K562 (cell line): ENCODE results near the gene HMCN1. TPM values are rescaled to one million over a fixed set of nuclear protein-coding genes. Genes with fewer than 3 reads are reported as not detected.

Experiments used
- ATAC-seq: fragments of 200-7000 bp; cut with Tn5 transposase; 3 replicates; pipeline ENCODE4 v1.9.1; 2020; ENCODE audit warnings: moderate library complexity
- BruUV-seq: library from RNA; stranded (reverse); fragments of 400-500 nt; replicated peaks from 2 replicates; lab custom pipeline; 2021; lab: Mats Ljungman, UMichigan
- CTCF ChIA-PET: fragments of 300-600 bp; formaldehyde crosslinking; extraction: SDS; loops from one replicate; lab custom pipeline; 2021; ENCODE audit warnings: low intra/inter-chr PET ratio; lab: Yijun Ruan, JAX
- POLR2A ChIA-PET: fragments of 300-600, 350-650 bp; sonication (Branson Sonifier 250); formaldehyde crosslinking; extraction: SDS; loops from one replicate; lab custom pipeline; 2021; ENCODE audit warnings: antibody characterized with exemption, inconsistent platforms; lab: Yijun Ruan, JAX
- DNase-seq, 4 experiments: peaks; one replicate each; pipeline versions ENCODE4 v3.0.0 to v3.0.0-alpha.2; 2011 to 2018; ENCODE audit warnings: low spot score in 3 of 4, mixed read lengths in 3 of 4; ENCODE audit errors: extremely low read depth in 1 of 4
- FAIRE-seq: peaks from 2 replicates; lab custom pipeline; 2011; peaks lifted over from hg19 to GRCh38; lab: Jason Lieb, UNC
- H2AFZ ChIP-seq: 2 replicates; pipeline ENCODE4 v1.6.0; 2011; ENCODE audit warnings: low read depth, low read length, control low read depth, inconsistent platforms
- H3K27ac ChIP-seq: fragments of 200-600 bp; 3 replicates; pipeline ENCODE4 v1.8.0; 2011; ENCODE audit warnings: low read depth, mild to moderate bottlenecking, control low read depth, inconsistent platforms, low read length, moderate library complexity, mixed read lengths; ENCODE audit errors: extremely low read depth
- H3K27me3 ChIP-seq, 2 experiments: fragments of 300-600 bp in 1 of 2; 2 replicates in 1 of 2; 3 replicates in 1 of 2; pipeline versions ENCODE4 v1.6.0 to v1.8.0; 2011; ENCODE audit warnings: inconsistent platforms in 2 of 2, low read length in 2 of 2, mild to moderate bottlenecking in 1 of 2, mixed read lengths in 1 of 2, moderate library complexity in 1 of 2; ENCODE audit not compliant: control insufficient read depth in 2 of 2, insufficient read depth in 2 of 2
- H3K36me3 ChIP-seq: fragments of 300-600 bp; 3 replicates; pipeline ENCODE4 v1.8.0; 2011; ENCODE audit warnings: mild to moderate bottlenecking, low read length, inconsistent platforms; ENCODE audit not compliant: control insufficient read depth, insufficient read depth
- H3K4me1 ChIP-seq, 2 experiments: fragments of 200-600 bp in 1 of 2; replicated peaks in 1 of 2; 2 replicates in 1 of 2; 3 replicates in 1 of 2; pipeline versions ENCODE4 v1.5.1 to v1.8.0; 2011; ENCODE audit warnings: inconsistent platforms in 2 of 2, low read length in 2 of 2, mild to moderate bottlenecking in 1 of 2, mixed read lengths in 1 of 2, moderate library complexity in 1 of 2; ENCODE audit not compliant: control insufficient read depth in 2 of 2, insufficient read depth in 2 of 2
- H3K4me2 ChIP-seq: 2 replicates; pipeline ENCODE4 v1.6.1; 2011; ENCODE audit warnings: low read length, control low read depth, inconsistent platforms, mixed read lengths; ENCODE audit not compliant: insufficient read depth
- H3K4me3 ChIP-seq: fragments of 200-600 bp; sonication (generic), shearing (Covaris generic); 2 replicates; pipeline ENCODE4 v1.5.1; 2016; ENCODE audit warnings: control low read depth, inconsistent platforms
- H3K79me2 ChIP-seq: fragments of 200-600 bp; 3 replicates; pipeline ENCODE4 v1.8.0; 2011; ENCODE audit warnings: low read length, inconsistent platforms; ENCODE audit not compliant: control insufficient read depth, insufficient read depth
- H3K9ac ChIP-seq, 2 experiments: 2 replicates each; pipeline versions ENCODE4 v1.6.0 to v1.6.1; 2011; ENCODE audit warnings: low read depth in 2 of 2, low read length in 2 of 2, control low read depth in 1 of 2, inconsistent platforms in 1 of 2, mild to moderate bottlenecking in 1 of 2, mixed read lengths in 1 of 2; ENCODE audit not compliant: insufficient read depth in 1 of 2
- H3K9me1 ChIP-seq: one replicate; pipeline ENCODE4 v1.6.0; 2011; ENCODE audit warnings: inconsistent platforms, mild to moderate bottlenecking, low read length, moderate library complexity; ENCODE audit not compliant: control insufficient read depth, insufficient read depth
- H3K9me3 ChIP-seq: replicated peaks from 2 replicates; pipeline ENCODE4 v1.5.1; 2011; ENCODE audit warnings: low read depth, low read length, inconsistent platforms; ENCODE audit not compliant: control insufficient read depth, insufficient read depth
- H4K20me1 ChIP-seq: replicated peaks from 2 replicates; pipeline ENCODE4 v1.6.1; 2011; ENCODE audit warnings: low read length, inconsistent platforms, mixed read lengths; ENCODE audit not compliant: control insufficient read depth, insufficient read depth
- BRD4 ChIP-seq: fragments of 200-600 bp; sonication (generic); IDR thresholded peaks from 2 replicates; pipeline ENCODE4 v1.6.1; 2017; ENCODE audit warnings: inconsistent platforms
- GATAD2A ChIP-seq: fragments of 450-650 bp; IDR thresholded peaks from 2 replicates; pipeline ENCODE4 v1.6.1; 2017
- ILK ChIP-seq: fragments of 450-650 bp; IDR thresholded peaks from 2 replicates; pipeline ENCODE4 v1.6.1; 2016; ENCODE audit warnings: missing genetic modification characterization, low read depth, mild to moderate bottlenecking, missing compliant biosample characterization, moderate library complexity, borderline replicate concordance
- KLF6 ChIP-seq: fragments of 250-450 bp; sonication (Bioruptor Pico); IDR thresholded peaks from 2 replicates; pipeline ENCODE4 v1.4.0; 2020; ENCODE audit warnings: mild to moderate bottlenecking, moderate library complexity, borderline replicate concordance
- MGA ChIP-seq: fragments of 450-650 bp; IDR thresholded peaks from 2 replicates; pipeline ENCODE4 v1.6.1; 2016; ENCODE audit warnings: mild to moderate bottlenecking, moderate library complexity
- MYNN ChIP-seq, 2 experiments: sonication (generic); formaldehyde crosslinking in 1 of 2; IDR thresholded peaks; 2 replicates each; pipeline versions ENCODE4 v1.5.0 to v1.6.1; 2016 to 2020; ENCODE audit warnings: antibody characterized with exemption in 1 of 2, missing genetic modification reagents in 1 of 2
- PHB ChIP-seq: fragments of 250-450 bp; sonication (Bioruptor Pico); IDR thresholded peaks from 2 replicates; pipeline ENCODE4 v1.5.0; 2021
- SREBF1 ChIP-seq: fragments of 150-350 bp; IDR thresholded peaks from 2 replicates; pipeline ENCODE4 v1.6.1; 2014; ENCODE audit warnings: antibody characterized with exemption, low read depth, low read length, borderline replicate concordance
- TBL1XR1 ChIP-seq, 2 experiments: IDR thresholded peaks; 2 replicates each; pipeline ENCODE4 v1.6.1; 2012; ENCODE audit warnings: improper control_type of control experiment in 2 of 2, low read length in 2 of 2, mild to moderate bottlenecking in 1 of 2
- ZFP36 ChIP-seq: fragments of 150-350 bp; IDR thresholded peaks from 2 replicates; pipeline ENCODE4 v1.6.1; 2018; ENCODE audit warnings: low read length, low read depth; ENCODE audit not compliant: partially characterized antibody
- ZNF280A ChIP-seq: fragments of 450-650 bp; IDR thresholded peaks from 2 replicates; pipeline ENCODE4 v1.6.1; 2018; ENCODE audit warnings: mild to moderate bottlenecking, low read depth; ENCODE audit not compliant: partially characterized antibody
- WGBS: fragments of 100-300 bp; shearing (Covaris generic); methylation state at CpG from one replicate; pipeline ENCODE4 v1.1.6; 2016; ENCODE audit warnings: low coverage, mixed read lengths; ENCODE audit not compliant: insufficient coverage; ENCODE audit errors: missing lambda C conversion rate; 5-methylcytosine and 5-hydroxymethylcytosine counted together
- in situ Hi-C: fragments of 300-500 bp; cut with MboI; formaldehyde crosslinking; loops from 4 replicates; pipeline ENCODE4 v1.15.0; 2018; ENCODE audit warnings: inconsistent platforms, mixed read lengths
- intact Hi-C: fragments of 100-400 bp; cut with micrococcal nuclease; formaldehyde crosslinking; loops from 2 replicates; pipeline ENCODE4 v1.14.2; 2022
- polyA plus RNA-seq, 8 experiments: library from polyadenylated mRNA; depleted of rRNA in 4 of 8; stranded (reverse) in 5 of 8; unstranded in 3 of 8; fragments of >200 nt; fragmentation: Nextera tagmentation in 2 of 8; fragmentation: Illumina TruSeq in 1 of 8; extraction: Ambion mirVana in 2 of 8; extraction: Trizol in 1 of 8; gene quantifications; 2 replicates each; pipeline versions ENCODE4 v1.2.1 to v1.2.3, GENCODE V29; 2011 to 2014; ENCODE audit warnings: inconsistent platforms in 1 of 8, missing spikeins in 1 of 8
- total RNA-seq, 7 experiments: library from RNA; depleted of rRNA in 6 of 7; stranded (reverse); fragments of >200 nt in 6 of 7; fragmentation: Illumina TruSeq in 2 of 7; extraction: Trizol in 2 of 7; gene quantifications; 2 replicates each; pipeline versions ENCODE4 v1.2.1 to v1.2.3, GENCODE V29; 2011 to 2021; ENCODE audit warnings: low replicate concordance in 1 of 7

HMCN1 gene
- total and polyA plus RNA-seq, 9 of the 15 experiments (the other 6 are each of a cell fraction or from before 2014, with no cell fraction given), result 0.07 to 0.36 (median 0.21) TPM

GRCh38 chr1:185956881-185957280 lies 222.7 kb downstream of the HMCN1 start:
- no peak overlapping the region for H3K4me2 ChIP-seq
- no peak overlapping the region for H2AFZ ChIP-seq
- H3K9me3 ChIP-seq, result no peaks in the 10 kb centered on the region
- no TSS peak for BruUV-seq
- no peak overlapping the region for H3K4me3 ChIP-seq
- in situ Hi-C loops (no loop called here), intact Hi-C loops (no loop called here)
- no peaks in the 10 kb centered on the region for H3K79me2 ChIP-seq
- H3K9me1 ChIP-seq, result no peaks in the 10 kb centered on the region
- H3K4me1 ChIP-seq, result no peaks in the 10 kb centered on the region
- 0% methylated on average over 1 of the region's 1 CpG for WGBS
- CTCF ChIA-PET, result no interaction called here
- no peak overlapping the region for H3K9ac ChIP-seq
- H3K27me3 ChIP-seq, result no peaks in the 10 kb centered on the region
- DNase-seq, result no peak
- POLR2A ChIA-PET, result interaction anchor here (0.5 kb wide), 1 partner anchor 275 kb away, joined by 3 read pairs; no protein-coding TSS in a partner anchor
- H4K20me1 ChIP-seq, result no peaks in the 10 kb centered on the region
- no peak for ATAC-seq
- no peaks in the 10 kb centered on the region for H3K36me3 ChIP-seq
- FAIRE-seq, result no peak
- no peak overlapping the region for H3K27ac ChIP-seq
- no peak for TF ChIP-seq GATAD2A
- TF ChIP-seq BRD4, result no peak
- TF ChIP-seq ZFP36, result no peak
- no peak for TF ChIP-seq MGA
- TF ChIP-seq KLF6 (CRISPR knock-in tag), result no peak
- TF ChIP-seq TBL1XR1 (IDR thresholded peaks at IDR 0.05; ENCODE audit: low read length in 2 of 2), result no peak
- TF ChIP-seq PHB (CRISPR knock-in tag), result no peak
- TF ChIP-seq ILK (tag), result no peak
- no peak for TF ChIP-seq SREBF1
- no peak for TF ChIP-seq ZNF280A
- TF ChIP-seq MYNN (IDR thresholded peaks at IDR 0.05), result no peak
- TF ChIP-seq MYNN (CRISPR knock-in tag; IDR thresholded peaks at IDR 0.05), result no peak
